Endothelial cell (in vitro differentiated cells): ENCODE results near the gene SCAF1. TPM values are rescaled to one million over a fixed set of nuclear protein-coding genes. Genes with fewer than 3 reads are reported as not detected.

Source experiments
- DNase-seq: peaks from one replicate; pipeline ENCODE4 v3.0.0; 2021; ENCODE audit warnings: low spot score
- H3K27ac Mint-ChIP-seq: one replicate; pipeline ENCODE4 v1.8.0; 2021; ENCODE audit warnings: mixed read lengths, inconsistent platforms; ENCODE audit not compliant: unreplicated experiment
- H3K27me3 Mint-ChIP-seq: one replicate; pipeline ENCODE4 v1.8.0; 2021; ENCODE audit warnings: mild to moderate bottlenecking, moderate library complexity, mixed read lengths, inconsistent platforms; ENCODE audit not compliant: unreplicated experiment
- H3K36me3 Mint-ChIP-seq: one replicate; pipeline ENCODE4 v1.8.0; 2021; ENCODE audit warnings: mild to moderate bottlenecking, low read depth, mixed read lengths, inconsistent platforms; ENCODE audit not compliant: unreplicated experiment
- H3K4me1 Mint-ChIP-seq: one replicate; pipeline ENCODE4 v1.8.0; 2021; ENCODE audit warnings: mild to moderate bottlenecking, mixed read lengths, inconsistent platforms; ENCODE audit not compliant: unreplicated experiment
- H3K4me3 Mint-ChIP-seq: one replicate; pipeline ENCODE4 v1.8.0; 2021; ENCODE audit warnings: mild to moderate bottlenecking, mixed read lengths, inconsistent platforms; ENCODE audit not compliant: unreplicated experiment
- H3K9me3 Mint-ChIP-seq: one replicate; pipeline ENCODE4 v1.8.0; 2021; ENCODE audit warnings: mixed read lengths, inconsistent platforms; ENCODE audit not compliant: unreplicated experiment
- total RNA-seq: library from RNA; stranded (reverse); fragmentation: NEBNext Ultra II Directional; extraction: Animal tissue kit (Norgen Biotek cat#: 25700); gene quantifications from one replicate; pipeline ENCODE4 v1.2.1, GENCODE V29; 2021; ENCODE audit not compliant: unreplicated experiment
- TF ChIP-seq, protein P1 (sequence below): fragments of 200-600 bp; sonication (generic); IDR thresholded peaks from one replicate; pipeline ENCODE4 v1.5.0; 2021; ENCODE audit warnings: antibody characterized with exemption; ENCODE audit not compliant: unreplicated experiment

SCAF1 gene
- total RNA-seq, 1 donor from 2014 or later, result 90.3 TPM

DNA sequence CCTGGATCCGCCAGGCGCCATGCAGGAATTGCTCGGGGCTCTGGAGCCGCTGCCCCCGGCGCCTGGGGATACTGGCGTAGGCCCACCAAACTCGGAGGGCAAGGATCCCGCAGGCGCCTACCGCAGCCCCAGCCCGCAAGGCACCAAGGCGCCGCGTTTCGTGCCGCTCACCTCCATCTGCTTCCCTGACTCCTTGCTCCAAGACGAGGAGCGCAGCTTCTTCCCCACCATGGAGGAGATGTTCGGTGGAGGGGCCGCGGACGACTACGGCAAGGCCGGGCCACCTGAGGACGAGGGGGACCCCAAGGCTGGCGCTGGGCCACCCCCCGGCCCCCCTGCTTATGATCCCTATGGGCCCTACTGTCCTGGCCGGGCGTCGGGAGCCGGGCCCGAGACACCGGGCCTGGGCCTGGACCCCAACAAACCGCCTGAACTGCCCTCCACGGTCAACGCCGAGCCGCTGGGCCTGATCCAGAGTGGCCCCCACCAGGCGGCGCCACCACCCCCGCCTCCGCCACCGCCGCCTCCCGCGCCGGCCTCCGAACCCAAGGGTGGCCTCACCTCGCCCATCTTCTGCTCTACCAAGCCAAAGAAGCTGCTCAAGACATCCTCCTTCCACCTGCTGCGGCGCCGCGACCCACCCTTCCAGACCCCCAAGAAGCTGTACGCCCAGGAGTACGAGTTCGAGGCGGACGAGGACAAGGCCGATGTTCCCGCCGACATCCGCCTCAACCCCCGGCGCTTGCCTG, 44.9 kb upstream of the SCAF1 start:
- TF ChIP-seq, protein P1, sequence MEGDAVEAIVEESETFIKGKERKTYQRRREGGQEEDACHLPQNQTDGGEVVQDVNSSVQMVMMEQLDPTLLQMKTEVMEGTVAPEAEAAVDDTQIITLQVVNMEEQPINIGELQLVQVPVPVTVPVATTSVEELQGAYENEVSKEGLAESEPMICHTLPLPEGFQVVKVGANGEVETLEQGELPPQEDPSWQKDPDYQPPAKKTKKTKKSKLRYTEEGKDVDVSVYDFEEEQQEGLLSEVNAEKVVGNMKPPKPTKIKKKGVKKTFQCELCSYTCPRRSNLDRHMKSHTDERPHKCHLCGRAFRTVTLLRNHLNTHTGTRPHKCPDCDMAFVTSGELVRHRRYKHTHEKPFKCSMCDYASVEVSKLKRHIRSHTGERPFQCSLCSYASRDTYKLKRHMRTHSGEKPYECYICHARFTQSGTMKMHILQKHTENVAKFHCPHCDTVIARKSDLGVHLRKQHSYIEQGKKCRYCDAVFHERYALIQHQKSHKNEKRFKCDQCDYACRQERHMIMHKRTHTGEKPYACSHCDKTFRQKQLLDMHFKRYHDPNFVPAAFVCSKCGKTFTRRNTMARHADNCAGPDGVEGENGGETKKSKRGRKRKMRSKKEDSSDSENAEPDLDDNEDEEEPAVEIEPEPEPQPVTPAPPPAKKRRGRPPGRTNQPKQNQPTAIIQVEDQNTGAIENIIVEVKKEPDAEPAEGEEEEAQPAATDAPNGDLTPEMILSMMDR, result no peak
- H3K4me1 Mint-ChIP-seq, result peaks cover 18% of the 10 kb centered on the region
- peaks cover 12% of the 10 kb centered on the region for H3K27me3 Mint-ChIP-seq
- H3K4me3 Mint-ChIP-seq, result no peak overlapping the region
- no peak overlapping the region for H3K27ac Mint-ChIP-seq
- no peak for DNase-seq
- no peaks in the 10 kb centered on the region for H3K9me3 Mint-ChIP-seq
- H3K36me3 Mint-ChIP-seq, result peaks cover 29% of the 10 kb centered on the region

DNA sequence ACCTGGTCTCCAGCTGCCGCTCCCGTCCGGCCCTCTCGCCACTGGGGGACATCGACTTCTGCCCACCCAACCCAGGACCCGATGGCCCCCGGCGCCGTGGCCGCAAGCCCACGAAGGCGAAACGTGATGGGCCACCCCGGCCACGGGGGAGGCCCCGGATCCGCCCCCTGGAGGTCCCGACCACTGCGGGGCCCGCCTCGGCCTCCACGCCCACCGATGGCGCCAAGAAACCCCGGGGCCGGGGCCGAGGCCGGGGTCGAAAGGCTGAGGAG, 44.4 kb upstream of the SCAF1 start:
- no peak overlapping the region for H3K27ac Mint-ChIP-seq
- H3K36me3 Mint-ChIP-seq, result peaks cover 29% of the 10 kb centered on the region
- TF ChIP-seq, protein P1, result no peak
- no peak for DNase-seq
- H3K4me3 Mint-ChIP-seq, result no peak overlapping the region
- no peaks in the 10 kb centered on the region for H3K9me3 Mint-ChIP-seq
- H3K4me1 Mint-ChIP-seq, result peaks cover 13% of the 10 kb centered on the region
- H3K27me3 Mint-ChIP-seq, result peaks cover 10% of the 10 kb centered on the region

DNA sequence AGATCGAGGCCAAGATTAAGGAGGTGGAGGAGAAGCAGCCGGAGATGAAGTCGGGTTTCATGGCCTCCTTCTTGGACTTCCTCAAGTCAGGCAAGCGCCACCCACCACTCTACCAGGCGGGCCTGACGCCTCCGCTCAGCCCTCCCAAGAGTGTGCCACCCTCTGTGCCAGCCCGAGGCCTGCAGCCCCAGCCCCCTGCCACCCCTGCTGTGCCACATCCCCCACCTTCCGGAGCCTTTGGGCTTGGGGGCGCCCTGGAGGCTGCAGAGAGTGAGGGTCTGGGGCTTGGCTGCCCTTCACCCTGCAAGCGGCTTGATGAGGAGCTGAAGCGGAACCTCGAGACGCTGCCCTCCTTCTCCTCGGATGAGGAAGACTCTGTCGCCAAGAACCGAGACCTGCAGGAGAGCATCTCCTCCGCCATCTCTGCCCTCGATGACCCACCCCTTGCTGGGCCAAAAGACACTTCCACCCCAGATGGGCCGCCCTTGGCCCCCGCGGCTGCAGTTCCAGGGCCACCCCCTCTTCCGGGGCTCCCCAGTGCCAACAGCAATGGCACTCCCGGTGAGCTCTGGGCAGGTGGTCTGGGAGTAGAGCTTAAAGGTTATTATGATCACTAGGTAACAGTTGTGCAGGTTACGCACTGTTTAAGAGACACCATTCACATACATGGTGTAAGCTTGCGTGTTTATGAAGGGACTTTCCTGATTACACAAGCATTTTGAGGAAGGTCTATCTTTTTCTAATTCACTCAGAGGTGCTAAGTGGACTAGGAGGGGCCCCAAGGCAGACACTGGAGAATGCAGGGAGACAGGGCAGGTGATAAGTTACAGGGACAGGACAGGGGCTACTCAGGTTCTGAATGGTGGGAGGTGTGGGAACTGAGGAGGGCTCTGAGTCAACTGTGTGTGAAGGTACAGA, 42.4 kb upstream of the SCAF1 start:
- H3K9me3 Mint-ChIP-seq, result no peaks in the 10 kb centered on the region
- H3K27me3 Mint-ChIP-seq, result peaks cover 10% of the 10 kb centered on the region
- H3K4me1 Mint-ChIP-seq, result no peaks in the 10 kb centered on the region
- TF ChIP-seq, protein P1, result no peak
- no peak overlapping the region for H3K4me3 Mint-ChIP-seq
- peak overlapping the region; percentile 61 for H3K27ac Mint-ChIP-seq
- H3K36me3 Mint-ChIP-seq, result peaks cover 20% of the 10 kb centered on the region
- DNase-seq, result no peak

DNA sequence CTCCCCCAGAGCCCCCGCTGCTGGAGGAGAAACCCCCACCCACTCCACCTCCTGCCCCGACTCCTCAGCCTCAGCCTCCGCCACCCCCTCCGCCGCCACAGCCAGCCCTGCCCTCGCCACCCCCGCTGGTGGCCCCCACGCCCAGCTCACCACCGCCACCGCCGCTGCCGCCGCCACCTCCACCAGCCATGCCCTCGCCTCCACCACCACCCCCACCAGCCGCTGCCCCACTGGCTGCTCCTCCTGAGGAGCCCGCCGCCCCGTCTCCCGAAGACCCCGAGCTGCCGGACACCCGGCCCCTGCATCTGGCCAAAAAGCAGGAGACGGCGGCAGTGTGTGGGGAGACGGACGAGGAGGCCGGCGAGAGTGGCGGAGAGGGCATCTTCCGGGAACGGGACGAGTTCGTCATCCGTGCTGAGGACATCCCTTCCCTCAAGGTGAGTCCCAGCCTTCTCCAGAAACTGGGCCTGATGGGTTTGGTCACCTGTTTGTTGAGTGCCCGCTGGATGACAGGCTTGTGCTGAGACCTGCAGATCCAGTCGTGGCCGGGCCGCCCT, 40.4 kb upstream of the SCAF1 start:
- Mint-ChIP-seq H3K4me1 (no peaks in the 10 kb centered on the region), H3K4me3 (no peak overlapping the region), H3K27me3 (peaks cover 10% of the 10 kb centered on the region), H3K36me3 (peaks cover 20% of the 10 kb centered on the region), H3K9me3 (no peaks in the 10 kb centered on the region), H3K27ac (no peak overlapping the region)
- no peak for DNase-seq
- TF ChIP-seq, protein P1, result no peak

DNA sequence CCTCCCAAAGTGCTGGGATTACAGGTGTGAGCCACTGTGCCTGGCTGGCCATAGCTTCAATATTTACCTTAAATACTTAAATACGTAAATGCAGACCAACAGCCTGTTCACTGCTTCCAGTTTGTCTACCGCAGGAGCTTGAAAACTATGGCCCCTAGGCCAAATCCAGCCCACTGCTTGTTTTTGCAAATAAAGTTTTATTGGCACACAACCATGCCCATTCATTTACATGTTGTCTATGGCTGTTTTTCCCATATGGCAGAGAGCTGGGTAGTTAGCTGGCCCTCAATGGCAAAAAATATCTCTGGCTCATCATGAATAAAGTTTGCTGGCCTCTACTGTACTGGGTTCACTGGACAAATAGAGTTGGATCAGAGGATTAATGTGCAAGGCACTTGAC, 39.2 kb upstream of the SCAF1 start:
- H3K36me3 Mint-ChIP-seq, result peaks cover 24% of the 10 kb centered on the region
- no peaks in the 10 kb centered on the region for H3K4me1 Mint-ChIP-seq
- TF ChIP-seq, protein P1, result no peak
- H3K9me3 Mint-ChIP-seq, result no peaks in the 10 kb centered on the region
- H3K27me3 Mint-ChIP-seq, result peaks cover 8% of the 10 kb centered on the region
- peak overlapping the region; percentile 75 for H3K4me3 Mint-ChIP-seq
- DNase-seq, result no peak
- H3K27ac Mint-ChIP-seq, result no peak overlapping the region
